Neutrophil (primary cell): ENCODE data around the gene JPH3.

Experiments
- H3K27ac ChIP-seq: fragments of 200-600 bp; sonication (generic); 2 replicates; pipeline ENCODE4 v1.5.1; 2016; ENCODE audit warnings: mild to moderate bottlenecking, moderate library complexity
- H3K27me3 ChIP-seq: fragments of 200-600 bp; sonication (generic); 2 replicates; pipeline ENCODE4 v1.6.0; 2016; ENCODE audit warnings: mild to moderate bottlenecking
- H3K36me3 ChIP-seq: fragments of 200-600 bp; sonication (generic); 2 replicates; pipeline ENCODE4 v1.5.1; 2017
- H3K4me1 ChIP-seq, 2 experiments: fragments of 200-600 bp in 1 of 2; sonication (generic) in 1 of 2; 1 replicate in 1 of 2; 2 replicates in 1 of 2; pipeline versions ENCODE4 v1.5.1 to v1.6.1; 2013 to 2016; ENCODE audit warnings: low read depth in 1 of 2, low read length in 1 of 2, mild to moderate bottlenecking in 1 of 2, moderate library complexity in 1 of 2; ENCODE audit not compliant: control insufficient read depth in 1 of 2, insufficient read depth in 1 of 2
- H3K4me3 ChIP-seq, 2 experiments: fragments of 200-600 bp in 1 of 2; sonication (generic) in 1 of 2; 1 replicate in 1 of 2; 2 replicates in 1 of 2; pipeline ENCODE4 v1.5.1; 2013 to 2016; ENCODE audit warnings: low read depth in 1 of 2, low read length in 1 of 2, mild to moderate bottlenecking in 1 of 2, moderate library complexity in 1 of 2
- H3K9me3 ChIP-seq: fragments of 200-600 bp; sonication (generic); 2 replicates; pipeline ENCODE4 v1.5.1; 2016
- CTCF ChIP-seq: fragments of 200-600 bp; sonication (generic); IDR thresholded peaks from 2 replicates; pipeline ENCODE4 v1.5.1; 2016; ENCODE audit warnings: antibody characterized with exemption

Gene JPH3

GRCh38 chr16:87687126-87687910 is 85.0 kb downstream of the JPH3 start:
- Histone ChIP-seq H3K27ac (no peak overlapping the region), H3K27me3 (peaks cover 9% of the 10 kb centered on the region), H3K36me3 (no peaks in the 10 kb centered on the region), H3K4me3 (no peak overlapping the region), H3K4me1 (no peaks in the 10 kb centered on the region), H3K9me3 (no peaks in the 10 kb centered on the region)
- TF ChIP-seq CTCF, result no peak

GRCh38 chr16:87687998-87688529 is 85.8 kb downstream of the JPH3 start:
- H3K27me3 ChIP-seq, result peaks cover 9% of the 10 kb centered on the region

GRCh38 chr16:87688876-87689815 is 86.8 kb downstream of the JPH3 start:
- peaks cover 9% of the 10 kb centered on the region for H3K27me3 ChIP-seq
- H3K4me1 ChIP-seq, result no peaks in the 10 kb centered on the region
- H3K36me3 ChIP-seq, result no peaks in the 10 kb centered on the region
- TF ChIP-seq CTCF, result no peak
- no peak overlapping the region for H3K27ac ChIP-seq
- no peaks in the 10 kb centered on the region for H3K9me3 ChIP-seq
- H3K4me3 ChIP-seq, result no peak overlapping the region

More at GRCh38 chr16:87687998-87688529, 85.8 kb downstream of the JPH3 start:
- TF ChIP-seq CTCF, result no peak
- Histone ChIP-seq H3K4me3 (no peak overlapping the region), H3K9me3 (no peaks in the 10 kb centered on the region), H3K4me1 (no peaks in the 10 kb centered on the region), H3K27ac (no peak overlapping the region), H3K36me3 (no peaks in the 10 kb centered on the region)

DNA sequence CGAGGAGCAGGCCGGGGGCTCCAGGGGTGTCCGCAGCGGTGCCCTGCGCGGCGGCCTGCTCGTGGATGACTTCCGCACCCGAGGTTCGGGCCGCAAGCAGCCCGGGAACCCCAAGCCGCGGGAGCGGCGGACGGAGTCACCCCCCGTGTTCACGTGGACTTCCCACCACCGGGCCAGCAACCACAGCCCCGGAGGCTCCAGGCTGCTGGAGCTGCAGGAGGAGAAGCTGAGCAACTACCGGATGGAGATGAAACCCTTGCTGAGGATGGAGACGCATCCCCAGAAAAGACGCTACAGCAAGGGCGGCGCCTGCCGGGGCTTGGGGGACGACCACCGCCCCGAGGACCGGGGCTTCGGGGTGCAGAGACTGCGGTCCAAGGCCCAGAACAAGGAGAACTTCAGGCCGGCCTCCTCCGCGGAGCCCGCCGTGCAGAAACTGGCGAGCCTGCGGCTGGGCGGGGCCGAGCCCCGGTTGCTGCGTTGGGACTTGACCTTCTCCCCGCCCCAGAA is 87.7 kb downstream of the JPH3 start:
- Histone ChIP-seq H3K4me1 (no peaks in the 10 kb centered on the region), H3K36me3 (peaks cover 2% of the 10 kb centered on the region), H3K4me3 (no peak overlapping the region), H3K27ac (no peak overlapping the region), H3K9me3 (no peaks in the 10 kb centered on the region), H3K27me3 (peaks cover 9% of the 10 kb centered on the region)
- TF ChIP-seq CTCF, result no peak

DNA sequence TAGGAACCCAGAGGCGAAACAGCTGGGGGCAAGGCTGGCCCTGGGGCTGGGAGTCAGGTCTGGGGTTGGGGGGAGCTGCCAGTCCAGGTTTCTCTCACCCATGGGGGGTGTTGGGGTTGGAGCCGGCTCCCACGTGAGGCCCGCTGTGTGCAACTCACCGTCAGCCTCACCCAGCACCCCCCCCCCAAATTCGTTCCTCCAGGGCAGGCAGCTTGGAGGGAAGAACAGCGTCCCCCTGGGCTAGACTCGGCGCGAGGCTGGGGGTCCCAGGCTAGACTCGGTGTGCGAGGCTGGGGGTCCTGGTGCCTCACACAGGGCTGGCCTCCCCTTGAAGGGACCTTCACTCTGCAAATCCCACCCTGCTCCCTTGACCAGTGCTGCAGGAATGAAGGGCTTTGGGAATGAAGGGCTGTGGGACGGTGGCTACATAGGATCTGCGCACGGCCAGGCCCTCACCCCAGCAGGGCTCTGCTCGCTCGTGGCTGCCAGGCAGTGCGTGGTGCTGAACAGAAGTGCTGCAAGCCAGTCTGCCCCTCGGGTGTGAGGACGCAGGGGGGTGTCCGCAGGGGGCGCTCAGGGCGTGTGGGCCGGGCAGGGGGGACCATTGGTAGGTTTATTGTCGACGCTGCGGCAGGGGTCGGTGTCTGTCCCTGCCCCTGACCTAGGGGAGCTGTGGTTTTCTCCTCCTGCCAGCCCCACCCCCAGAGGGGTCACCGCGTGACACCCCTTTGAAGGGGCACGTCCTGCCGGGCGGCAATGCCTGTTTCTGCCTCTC is 88.8 kb downstream of the JPH3 start:
- Histone ChIP-seq H3K4me3 (no peak overlapping the region), H3K27ac (no peak overlapping the region), H3K36me3 (peaks cover 13% of the 10 kb centered on the region), H3K9me3 (no peaks in the 10 kb centered on the region), H3K27me3 (peaks cover 9% of the 10 kb centered on the region), H3K4me1 (no peaks in the 10 kb centered on the region)
- TF ChIP-seq CTCF, result no peak
